GM21367 (cell line): ENCODE data around the gene ZNF524.

Source experiments
- ATAC-seq: cut with Tn5 transposase; IDR thresholded peaks from one replicate; pipeline ENCODE4 v1.9.1; 2021; ENCODE audit not compliant: unreplicated experiment

ZNF524 gene

GRCh38 chr19:55618426-55618825 is 18.3 kb downstream of the ZNF524 start:
- ATAC-seq, result no peak

- no peak for ATAC-seq
Observed at GRCh38 chr19:55619286-55619685, 19.2 kb downstream of the ZNF524 start.

- no peak for ATAC-seq
Observed at GRCh38 chr19:55620410-55621204, 20.5 kb downstream of the ZNF524 start.

- ATAC-seq, result no peak
Observed at GRCh38 chr19:55621205-55621672, 21.2 kb downstream of the ZNF524 start.

- ATAC-seq, result no peak
Observed at GRCh38 chr19:55621673-55622231, 21.7 kb downstream of the ZNF524 start.

GRCh38 chr19:55622242-55622969 is 22.3 kb downstream of the ZNF524 start:
- ATAC-seq, result no peak

GRCh38 chr19:55623130-55623529 is 23.0 kb downstream of the ZNF524 start:
- ATAC-seq, result no peak

GRCh38 chr19:55623561-55623960 is 23.5 kb downstream of the ZNF524 start:
- ATAC-seq, result no peak

GRCh38 chr19:55624109-55625003 is 24.3 kb downstream of the ZNF524 start, which contains the start of gene ZNF784:
Gene ZNF784, minus strand, starts transcription at chr19:55624566. Its CDS starts 5 bp downstream, at chr19:55624561.
- peak; percentile 43 for ATAC-seq

GRCh38 chr19:55625004-55625326 is 24.9 kb downstream of the ZNF524 start:
- ATAC-seq, result no peak

- ATAC-seq, result no peak
Observed at GRCh38 chr19:55626350-55626749, 26.3 kb downstream of the ZNF524 start.

GRCh38 chr19:55632463-55632834 is 32.4 kb downstream of the ZNF524 start:
- ATAC-seq, result no peak

- no peak for ATAC-seq
Observed at GRCh38 chr19:55633861-55634260, 33.8 kb downstream of the ZNF524 start.

GRCh38 chr19:55635334-55635717 is 35.2 kb downstream of the ZNF524 start:
- ATAC-seq, result no peak

- no peak for ATAC-seq
Observed at GRCh38 chr19:55635856-55636440, 35.9 kb downstream of the ZNF524 start.

GRCh38 chr19:55636723-55637122 is 36.6 kb downstream of the ZNF524 start:
- no peak for ATAC-seq

GRCh38 chr19:55637534-55637933 is 37.4 kb downstream of the ZNF524 start:
- no peak for ATAC-seq

- ATAC-seq, result no peak
Observed at GRCh38 chr19:55638864-55639359, 38.8 kb downstream of the ZNF524 start.

GRCh38 chr19:55640043-55640576 is 40.0 kb downstream of the ZNF524 start:
- no peak for ATAC-seq
